Heart right ventricle (tissue), 16 donors: Measurements from ENCODE around the gene BCAS4. TPM values are rescaled to one million over a fixed set of nuclear protein-coding genes. Genes with fewer than 3 reads are reported as not detected.

ENCODE experiments used
- ATAC-seq, 8 donors: fragments of 200-7000 bp; cut with Tn5 transposase; one replicate each; pipeline ENCODE4 v1.9.1; 2020; ENCODE audit warnings: mild to moderate bottlenecking in 8 of 8, moderate library complexity in 8 of 8, moderate number of reproducible peaks in 1 of 8
- DNase-seq, 2 donors: peaks; one replicate each; pipeline ENCODE4 v3.0.0-alpha.2; 2020
- H3K27ac ChIP-seq, 10 donors: fragments of 200-600 bp; sonication (generic) in 2 of 10; one replicate each; pipeline versions ENCODE4 v1.5.0 to v1.8.0; 2020 to 2022; ENCODE audit warnings: mild to moderate bottlenecking in 3 of 10
- H3K27me3 ChIP-seq, 7 donors: fragments of 200-600 bp; one replicate each; pipeline ENCODE4 v1.8.0; 2021 to 2022; ENCODE audit warnings: mild to moderate bottlenecking in 2 of 7
- H3K36me3 ChIP-seq, 9 donors: fragments of 200-600 bp; sonication (generic) in 1 of 9; one replicate each; pipeline versions ENCODE4 v1.5.0 to v1.8.0; 2020 to 2022; ENCODE audit warnings: mild to moderate bottlenecking in 2 of 9
- H3K4me1 ChIP-seq, 9 donors: fragments of 200-600 bp; sonication (generic) in 1 of 9; one replicate each; pipeline versions ENCODE4 v1.5.0 to v1.8.0; 2020 to 2022; ENCODE audit warnings: mild to moderate bottlenecking in 4 of 9
- H3K4me3 ChIP-seq, 10 donors: fragments of 200-600 bp; sonication (generic) in 2 of 10; one replicate each; pipeline versions ENCODE4 v1.5.0 to v1.8.0; 2020 to 2022; ENCODE audit warnings: mild to moderate bottlenecking in 7 of 10, moderate library complexity in 2 of 10
- H3K9me3 ChIP-seq, 11 donors: fragments of 200-600 bp in 10 of 11; sonication (generic) in 2 of 11; one replicate each; pipeline versions ENCODE4 v1.5.0 to v1.8.0; 2013 to 2022; ENCODE audit warnings: mild to moderate bottlenecking in 2 of 11, control low read depth in 1 of 11, moderate library complexity in 1 of 11
- WGBS, 2 donors: extraction: QIAGEN DNeasy Blood & Tissue Kit; methylation state at CpG; one replicate each; pipeline ENCODE4 v1.1.7; 2013; ENCODE audit warnings: inconsistent platforms in 1 of 2; 5-methylcytosine and 5-hydroxymethylcytosine counted together
- intact Hi-C, 10 donors: fragments of 100-400 bp; cut with DNase I; formaldehyde crosslinking; loops; one replicate each; pipeline versions ENCODE4 v1.11.1 to v1.14.2; 2022
- polyA plus RNA-seq, 2 donors: library from polyadenylated mRNA; stranded (reverse); fragments of 200-250 nt; gene quantifications; one replicate each; pipeline ENCODE4 v1.2.3, GENCODE V29; 2013
- total RNA-seq, 10 donors: library from RNA; stranded (reverse); fragmentation: NEBNext Ultra II Directional in 3 of 10; extraction: Animal tissue kit (Norgen Biotek cat#: 25700) in 3 of 10; gene quantifications; one replicate each; pipeline versions ENCODE4 v1.2.1 to v1.2.4, GENCODE V29; 2021 to 2023
- TF ChIP-seq, protein P1 (sequence below), 9 donors: fragments of 200-600 bp; sonication (generic) in 2 of 9; IDR thresholded peaks; one replicate each; pipeline versions ENCODE4 v1.5.0 to v1.8.0; 2021 to 2022; ENCODE audit warnings: antibody characterized with exemption in 9 of 9, mild to moderate bottlenecking in 5 of 9, moderate library complexity in 1 of 9
- donor health status: Arrhythmogenic right ventricular cardiomyopathy.
- donor health status: ischemic (EF 13 %, LVEDD 7.1; RV severe dilation, severe dysfunction).
- donor health status: healthy with polysubstance abuse.
- donor health status: DM: no; HTN: yes; CAD: no.
- donor health status: DM: no; HTN: no; CAD: no.
- donor health status: ischemic (EF 25% LVEDD 6.9; RV normal size, moderate dysfunction).
- donor health status: ischemic (EF 25% LVEDD 5.7; RV mildly dilated, moderate dysfunction).
- donor health status: healthy.
- donor health status: DM: yes; HTN: yes; CAD: no.
- donor health status: Ischemic cardiomyopathy.
- donor health status: ischemic (EF 35%, LVEDD 5.7; RV mildly dilated, moderate dysfunction).
- donor health status: nonischemic (EF 11% LVEDD 7.7; RV severe dilation, severe dysfunction).
- donor health status: DM: yes; HTN: yes; CAD: no.
- donor health status: PGD.
- donor health status: ischemic (EF 29% LVEDD 5.4; RV normal size, mild dysfunction).
- donor health status: nonischemic (EF 23%, LVEDD 6.1; RV moderate dilation, normal function).

BCAS4 gene
- total and polyA plus RNA-seq, 12 donors = 0.54 to 3.6 (median 2.2) TPM

DNA sequence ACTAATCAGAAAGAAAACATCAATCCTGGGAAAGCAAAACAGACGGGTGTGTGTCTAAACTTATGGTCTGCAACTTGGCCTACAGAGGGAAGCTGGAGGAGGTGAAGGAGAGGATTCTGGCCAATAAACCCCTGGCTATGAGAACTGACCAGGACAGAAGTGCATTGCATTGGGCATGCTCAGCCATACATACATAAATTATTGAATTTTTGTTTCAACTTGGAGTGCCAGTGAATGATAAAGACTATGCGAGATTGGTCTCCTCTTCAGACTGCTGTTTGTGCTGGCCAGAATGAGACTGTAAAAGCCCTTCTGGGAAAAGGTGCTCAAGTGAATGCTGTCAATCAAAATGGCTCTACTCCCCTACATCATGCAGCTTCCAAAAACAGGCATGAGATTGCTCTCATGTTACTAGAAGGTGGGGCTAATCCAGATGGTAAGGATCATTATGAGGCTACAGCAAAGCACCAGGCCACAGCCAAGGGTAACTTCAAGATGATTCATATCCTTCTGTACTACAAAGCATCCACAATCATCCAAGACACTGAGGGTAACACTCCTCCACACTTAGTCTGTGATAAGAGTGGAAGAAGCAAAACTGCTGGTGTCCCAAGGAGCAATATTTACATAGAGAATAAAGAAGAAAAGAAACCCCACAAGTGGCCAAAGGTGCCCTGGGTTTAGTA, 119.0 kb downstream of the BCAS4 start:
- H3K27ac ChIP-seq = no peak overlapping the region
- TF ChIP-seq, protein P1, sequence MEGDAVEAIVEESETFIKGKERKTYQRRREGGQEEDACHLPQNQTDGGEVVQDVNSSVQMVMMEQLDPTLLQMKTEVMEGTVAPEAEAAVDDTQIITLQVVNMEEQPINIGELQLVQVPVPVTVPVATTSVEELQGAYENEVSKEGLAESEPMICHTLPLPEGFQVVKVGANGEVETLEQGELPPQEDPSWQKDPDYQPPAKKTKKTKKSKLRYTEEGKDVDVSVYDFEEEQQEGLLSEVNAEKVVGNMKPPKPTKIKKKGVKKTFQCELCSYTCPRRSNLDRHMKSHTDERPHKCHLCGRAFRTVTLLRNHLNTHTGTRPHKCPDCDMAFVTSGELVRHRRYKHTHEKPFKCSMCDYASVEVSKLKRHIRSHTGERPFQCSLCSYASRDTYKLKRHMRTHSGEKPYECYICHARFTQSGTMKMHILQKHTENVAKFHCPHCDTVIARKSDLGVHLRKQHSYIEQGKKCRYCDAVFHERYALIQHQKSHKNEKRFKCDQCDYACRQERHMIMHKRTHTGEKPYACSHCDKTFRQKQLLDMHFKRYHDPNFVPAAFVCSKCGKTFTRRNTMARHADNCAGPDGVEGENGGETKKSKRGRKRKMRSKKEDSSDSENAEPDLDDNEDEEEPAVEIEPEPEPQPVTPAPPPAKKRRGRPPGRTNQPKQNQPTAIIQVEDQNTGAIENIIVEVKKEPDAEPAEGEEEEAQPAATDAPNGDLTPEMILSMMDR (IDR thresholded peaks at IDR 0.05) = no peak
- H3K9me3 ChIP-seq = no peaks in the 10 kb centered on the region
- no peaks in the 10 kb centered on the region for H3K27me3 ChIP-seq
- no peak overlapping the region for H3K4me3 ChIP-seq
- DNase-seq (no peak), ATAC-seq (peak in 5 of 8 donors; percentile 20 to 81 (median 44))
- intact Hi-C loops = loop anchor here in 1 of 10 donors (10.0 kb wide), 1 partner anchor 119 kb away; the partner anchor contains the start of gene BCAS4
- H3K36me3 ChIP-seq = peaks cover 0 to 10% (median 0%) of the 10 kb centered on the region in 9 donors
- WGBS, 2 donors = 45 to 50% methylated on average over 2 of the region's 2 CpGs
- H3K4me1 ChIP-seq = peaks cover 15 to 96% (median 72%) of the 10 kb centered on the region in 9 donors

DNA sequence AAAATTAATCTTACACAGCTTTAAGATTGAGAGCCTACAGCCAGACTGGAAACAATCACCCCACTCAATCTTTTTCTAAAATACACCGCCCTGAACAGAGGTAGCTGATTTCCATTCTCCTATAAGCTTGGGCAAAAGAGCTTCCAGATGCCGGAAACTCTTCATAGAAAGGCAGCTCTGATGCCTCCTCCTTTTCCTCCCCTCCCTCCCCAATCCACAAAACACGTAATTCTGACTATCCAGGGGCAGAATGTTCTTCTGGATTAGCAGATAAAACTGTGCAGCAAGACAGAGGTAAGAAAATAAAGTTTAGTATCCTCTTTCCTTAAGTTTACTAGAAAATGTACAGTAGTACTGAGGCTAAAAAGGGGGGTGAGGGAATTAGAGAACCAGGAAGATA, 120.6 kb downstream of the BCAS4 start:
- H3K36me3 ChIP-seq = peaks cover 0 to 15% (median 0%) of the 10 kb centered on the region in 9 donors
- intact Hi-C loops = loop anchor here in 1 of 10 donors (10.0 kb wide), 1 partner anchor 121 kb away; the partner anchor contains the start of gene BCAS4
- ATAC-seq (peak in 5 of 8 donors; percentile 22 to 48 (median 37)), DNase-seq (no peak)
- TF ChIP-seq, protein P1 (IDR thresholded peaks at IDR 0.05) = no peak
- peaks cover 15 to 94% (median 84%) of the 10 kb centered on the region in 9 donors for H3K4me1 ChIP-seq
- H3K4me3 ChIP-seq = no peak overlapping the region
- peak overlapping the region in 1 of 10 donors; percentile 36 for H3K27ac ChIP-seq
- 20 to 33% methylated on average over 3 of the region's 3 CpGs for WGBS, 2 donors
- H3K27me3 ChIP-seq = no peaks in the 10 kb centered on the region
- H3K9me3 ChIP-seq = no peaks in the 10 kb centered on the region

DNA sequence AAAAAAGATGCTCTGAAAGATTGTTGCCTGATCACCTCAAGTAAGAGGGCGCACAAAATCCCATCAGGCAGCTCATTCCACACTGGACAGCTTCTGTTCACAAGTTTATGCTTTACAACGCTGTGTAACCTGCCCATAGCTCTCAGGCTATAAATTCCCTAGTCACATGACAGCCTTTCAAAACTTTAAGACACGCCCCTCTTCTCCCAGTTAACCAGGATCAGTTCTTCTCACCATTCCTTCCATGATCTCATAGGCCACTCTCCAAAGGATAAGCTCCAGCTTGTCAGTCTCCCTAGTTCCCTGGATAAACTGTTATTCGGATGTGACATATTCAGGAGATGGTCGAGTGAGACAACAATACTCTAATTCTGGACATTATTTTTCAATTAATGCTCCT, 121.4 kb downstream of the BCAS4 start:
- no peaks in the 10 kb centered on the region for H3K27me3 ChIP-seq
- intact Hi-C loops = loop anchor here in 1 of 10 donors (10.0 kb wide), 1 partner anchor 121 kb away; the partner anchor contains the start of gene BCAS4
- no peak overlapping the region for H3K4me3 ChIP-seq
- no peaks in the 10 kb centered on the region for H3K9me3 ChIP-seq
- WGBS, 2 donors = 34 to 42% methylated on average over 5 of the region's 5 CpGs
- peak in 7 of 8 donors; percentile 52 to 87 (median 67) for ATAC-seq
- TF ChIP-seq, protein P1 (IDR thresholded peaks at IDR 0.05) = no peak
- peak overlapping the region in 2 of 10 donors; percentile 6 to 36 for H3K27ac ChIP-seq
- H3K4me1 ChIP-seq = peaks cover 13 to 94% (median 83%) of the 10 kb centered on the region in 9 donors
- DNase-seq = no peak
- H3K36me3 ChIP-seq = peaks cover 0 to 18% (median 0%) of the 10 kb centered on the region in 9 donors

DNA sequence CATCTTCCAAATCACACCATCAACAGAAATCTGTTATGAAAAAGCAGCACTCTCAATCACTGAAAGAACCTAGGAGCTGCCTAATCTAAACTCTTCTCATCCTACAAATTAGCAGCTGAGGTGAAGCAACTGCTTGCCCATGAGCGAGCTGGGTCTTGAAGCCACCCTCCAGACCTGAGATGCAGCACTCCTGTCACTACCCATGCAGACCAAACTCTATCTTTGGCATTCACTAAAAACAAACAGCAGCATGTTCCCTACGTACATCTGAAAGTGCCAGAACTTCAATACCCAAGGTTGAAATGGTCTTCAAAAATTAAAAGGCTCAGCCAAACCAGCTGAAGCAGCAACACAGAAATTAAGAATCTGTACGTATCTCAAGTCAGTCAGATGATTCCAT, 122.1 kb downstream of the BCAS4 start:
- intact Hi-C loops = loop anchor here in 1 of 10 donors (10.0 kb wide), 1 partner anchor 122 kb away; the partner anchor contains the start of gene BCAS4
- Histone ChIP-seq H3K4me1 (peaks cover 13 to 95% (median 82%) of the 10 kb centered on the region in 9 donors), H3K9me3 (no peaks in the 10 kb centered on the region), H3K36me3 (peaks cover 0 to 18% (median 0%) of the 10 kb centered on the region in 9 donors), H3K27me3 (no peaks in the 10 kb centered on the region), H3K27ac (peak overlapping the region in 1 of 10 donors; percentile 36), H3K4me3 (no peak overlapping the region)
- ATAC-seq (no peak), DNase-seq (no peak)
- TF ChIP-seq, protein P1 (IDR thresholded peaks at IDR 0.05) = no peak
- 66 to 68% methylated on average over 3 of the region's 3 CpGs for WGBS, 2 donors
